Erythroblast (primary cell): ENCODE data around the gene RBM23.

Source experiments
- GATA1 ChIP-seq: IDR thresholded peaks from 2 replicates; pipeline ENCODE4 v1.6.1; 2011; ENCODE audit warnings: low read depth, mild to moderate bottlenecking, control low read depth, low read length, moderate library complexity
- POLR2A ChIP-seq: IDR thresholded peaks from 2 replicates; pipeline ENCODE4 v1.6.1; 2011; ENCODE audit warnings: mild to moderate bottlenecking, low read length

DNA sequence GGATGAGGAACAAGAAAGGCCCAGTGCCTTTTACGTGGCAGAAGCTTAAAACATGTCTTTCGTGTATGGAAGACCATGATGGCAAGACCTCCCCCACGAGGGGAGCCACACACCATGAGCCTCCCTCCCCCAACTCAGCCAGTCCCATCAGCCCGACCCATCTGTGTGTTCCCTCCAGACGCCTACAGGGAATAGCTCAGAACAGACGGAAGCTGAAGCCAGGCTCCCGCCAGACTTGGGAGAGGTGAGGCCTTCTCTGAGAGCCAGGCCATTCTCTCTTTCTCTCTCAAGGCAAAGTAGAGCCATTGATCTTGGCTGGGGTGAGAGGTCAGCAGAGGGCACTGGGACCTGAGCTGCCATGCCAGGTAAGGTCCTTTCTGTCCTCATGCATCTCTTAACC is 26.5 kb downstream of the RBM23 start:
- no peak for TF ChIP-seq POLR2A
- TF ChIP-seq GATA1: no peak
